H1 (cell line): ENCODE measurements around the gene BTN2A1. TPM values are rescaled to one million over a fixed set of nuclear protein-coding genes. Genes with fewer than 3 reads are reported as not detected.

Source experiments
- CTCF ChIA-PET: fragments of 300-600 bp; sonication (Branson Sonifier 250); formaldehyde crosslinking; loops from one replicate; lab custom pipeline; 2021; ENCODE audit not compliant: partially characterized antibody; lab: Charles Lee
- POLR2A ChIA-PET: fragments of 300-600 bp; sonication (Branson Sonifier 250); formaldehyde crosslinking; loops from one replicate; lab custom pipeline; 2021; ENCODE audit warnings: inconsistent platforms; ENCODE audit not compliant: partially characterized antibody; lab: Charles Lee
- DNase-seq, 2 experiments: peaks; one replicate each; pipeline versions ENCODE4 v3.0.0 to v3.0.0-alpha.2; 2010 to 2022; ENCODE audit warnings: low spot score in 2 of 2, low read depth in 1 of 2, mixed read lengths in 1 of 2
- FAIRE-seq: peaks from 2 replicates; lab custom pipeline; 2011; peaks lifted over from hg19 to GRCh38; lab: Jason Lieb, UNC
- H2AFZ ChIP-seq: 2 replicates; pipeline ENCODE4 v1.8.1; 2012; ENCODE audit warnings: low read length, inconsistent platforms
- H2AK5ac ChIP-seq: 2 replicates; pipeline ENCODE4 v1.6.1; 2013; ENCODE audit warnings: low read depth, low read length
- H2BK120ac ChIP-seq: replicated peaks from 2 replicates; pipeline ENCODE3; 2013; ENCODE audit warnings: low read depth, low read length, inconsistent platforms
- H2BK12ac ChIP-seq: 2 replicates; pipeline ENCODE4 v1.6.1; 2013; ENCODE audit warnings: low read depth, low read length
- H2BK15ac ChIP-seq: 2 replicates; pipeline ENCODE4 v1.6.1; 2013; ENCODE audit warnings: low read length
- H2BK20ac ChIP-seq: 2 replicates; pipeline ENCODE4 v1.6.1; 2013; ENCODE audit warnings: low read length
- H2BK5ac ChIP-seq: 2 replicates; pipeline ENCODE4 v1.6.1; 2013; ENCODE audit warnings: low read depth, low read length
- H3K14ac ChIP-seq: 2 replicates; pipeline ENCODE4 v1.6.1; 2013; ENCODE audit warnings: inconsistent platforms; ENCODE audit not compliant: insufficient read length
- H3K18ac ChIP-seq: 2 replicates; pipeline ENCODE4 v1.6.1; 2013; ENCODE audit warnings: low read length; ENCODE audit errors: extremely low read depth
- H3K23ac ChIP-seq: 2 replicates; pipeline ENCODE4 v1.6.1; 2013; ENCODE audit warnings: inconsistent platforms; ENCODE audit not compliant: insufficient read length
- H3K23me2 ChIP-seq: 2 replicates; pipeline ENCODE4 v1.6.1; 2013; ENCODE audit warnings: low read depth, low read length
- H3K27ac ChIP-seq: 2 replicates; pipeline ENCODE4 v1.6.1; 2011; ENCODE audit warnings: low read depth, low read length, inconsistent platforms
- H3K27me3 ChIP-seq, 4 experiments: replicated peaks in 1 of 4; 1 replicate in 1 of 4; 2 replicates in 3 of 4; pipeline versions ENCODE4 v1.6.1 to v1.8.1; 2011 to 2013; ENCODE audit warnings: low read length in 3 of 4, mild to moderate bottlenecking in 3 of 4, inconsistent platforms in 2 of 4, mixed read lengths in 2 of 4, moderate library complexity in 1 of 4; ENCODE audit not compliant: control insufficient read depth in 3 of 4, insufficient read depth in 3 of 4; ENCODE audit errors: extremely low read depth in 1 of 4
- H3K36me3 ChIP-seq, 4 experiments: 2 replicates each; pipeline versions ENCODE4 v1.6.1 to v1.8.1; 2011 to 2013; ENCODE audit warnings: mild to moderate bottlenecking in 4 of 4, low read length in 3 of 4, moderate library complexity in 2 of 4, control low read depth in 1 of 4, inconsistent platforms in 1 of 4; ENCODE audit not compliant: insufficient read depth in 4 of 4, control insufficient read depth in 2 of 4
- H3K4ac ChIP-seq: replicated peaks from 2 replicates; pipeline ENCODE3; 2013; ENCODE audit warnings: low read length, low read depth, mixed read lengths, inconsistent platforms; ENCODE audit not compliant: insufficient read length
- H3K4me1 ChIP-seq, 4 experiments: replicated peaks in 1 of 4; 1 replicate in 1 of 4; 2 replicates in 3 of 4; pipeline versions ENCODE4 v1.6.1 to v1.8.1; 2011 to 2013; ENCODE audit warnings: low read length in 3 of 4, inconsistent platforms in 2 of 4, mixed read lengths in 1 of 4; ENCODE audit not compliant: insufficient read depth in 4 of 4, control insufficient read depth in 3 of 4
- H3K4me2 ChIP-seq, 2 experiments: 2 replicates each; pipeline versions ENCODE4 v1.6.1 to v1.8.1; 2011 to 2013; ENCODE audit warnings: low read depth in 2 of 2, low read length in 2 of 2, control low read depth in 1 of 2, inconsistent platforms in 1 of 2, mild to moderate bottlenecking in 1 of 2; ENCODE audit not compliant: insufficient read depth in 1 of 2
- H3K4me3 ChIP-seq, 4 experiments: fragments of 200-600, 300-600 bp in 1 of 4; sonication (generic), shearing (Covaris generic), sonication (Bioruptor Twin) in 1 of 4; 2 replicates each; pipeline versions ENCODE4 v1.5.1 to v1.8.1; 2011 to 2016; ENCODE audit warnings: low read length in 4 of 4, low read depth in 3 of 4, control low read depth in 2 of 4, inconsistent platforms in 2 of 4, mild to moderate bottlenecking in 2 of 4, mixed read lengths in 1 of 4, moderate library complexity in 1 of 4; ENCODE audit not compliant: insufficient read depth in 2 of 4; ENCODE audit errors: extremely low read depth in 1 of 4
- H3K56ac ChIP-seq: replicated peaks from 2 replicates; pipeline ENCODE3; 2013; ENCODE audit warnings: low read depth, mild to moderate bottlenecking, mixed read lengths, low read length, inconsistent platforms; ENCODE audit not compliant: insufficient read length
- H3K79me1 ChIP-seq: 2 replicates; pipeline ENCODE4 v1.6.1; 2013; ENCODE audit warnings: low read depth, low read length, control low read depth
- H3K79me2 ChIP-seq, 2 experiments: 2 replicates each; pipeline versions ENCODE4 v1.6.1 to v1.8.1; 2012 to 2013; ENCODE audit warnings: low read length in 2 of 2, mild to moderate bottlenecking in 2 of 2, inconsistent platforms in 1 of 2; ENCODE audit not compliant: insufficient read depth in 2 of 2, control insufficient read depth in 1 of 2
- H3K9ac ChIP-seq, 4 experiments: replicated peaks in 1 of 4; 1 replicate in 1 of 4; 2 replicates in 3 of 4; pipeline versions ENCODE4 v1.6.1 to v1.8.1; 2011 to 2013; ENCODE audit warnings: low read depth in 3 of 4, low read length in 3 of 4, control low read depth in 2 of 4, mild to moderate bottlenecking in 2 of 4, moderate library complexity in 2 of 4, inconsistent platforms in 1 of 4; ENCODE audit errors: extremely low read depth in 1 of 4
- H3K9me3 ChIP-seq, 2 experiments: 2 replicates each; pipeline versions ENCODE4 v1.6.1 to v1.8.1; 2012 to 2013; ENCODE audit warnings: mild to moderate bottlenecking in 2 of 2, moderate library complexity in 2 of 2, control low read depth in 1 of 2, inconsistent platforms in 1 of 2, low read depth in 1 of 2, low read length in 1 of 2, mixed read lengths in 1 of 2; ENCODE audit not compliant: insufficient read depth in 2 of 2
- H4K20me1 ChIP-seq, 2 experiments: replicated peaks in 1 of 2; 2 replicates each; pipeline versions ENCODE3 to v1.8.1; 2011 to 2013; ENCODE audit warnings: inconsistent platforms in 2 of 2, low read length in 2 of 2, mild to moderate bottlenecking in 1 of 2; ENCODE audit not compliant: insufficient read depth in 2 of 2, control insufficient read depth in 1 of 2
- H4K5ac ChIP-seq: 2 replicates; pipeline ENCODE4 v1.6.1; 2013; ENCODE audit warnings: low read length, low read depth, mixed read lengths, inconsistent platforms; ENCODE audit not compliant: insufficient read length
- H4K8ac ChIP-seq: 2 replicates; pipeline ENCODE4 v1.8.0; 2013; ENCODE audit warnings: mild to moderate bottlenecking, moderate library complexity, low read length, inconsistent platforms; ENCODE audit not compliant: insufficient read depth; ENCODE audit errors: extremely low read depth
- H4K91ac ChIP-seq: replicated peaks from 2 replicates; pipeline ENCODE3; 2013; ENCODE audit warnings: low read length, mixed read lengths, inconsistent platforms; ENCODE audit not compliant: insufficient read length
- ATF3 ChIP-seq: IDR thresholded peaks from 2 replicates; pipeline ENCODE4 v1.6.1; 2011; ENCODE audit warnings: low read depth, mild to moderate bottlenecking, low read length; ENCODE audit not compliant: insufficient read depth
- CHD1 ChIP-seq: IDR thresholded peaks from 2 replicates; pipeline ENCODE4 v1.6.1; 2012; ENCODE audit warnings: low read depth, low read length, improper control_type of control experiment
- CREB1 ChIP-seq: IDR thresholded peaks from 2 replicates; pipeline ENCODE4 v1.6.1; 2012; ENCODE audit warnings: inconsistent platforms
- CTBP2 ChIP-seq: IDR thresholded peaks from 2 replicates; pipeline ENCODE4 v1.7.0; 2011; ENCODE audit warnings: borderline replicate concordance, mild to moderate bottlenecking, moderate library complexity, mixed read lengths, low read length; ENCODE audit not compliant: insufficient read depth, insufficient read length
- EGR1 ChIP-seq: IDR thresholded peaks from 2 replicates; pipeline ENCODE4 v1.6.1; 2011; ENCODE audit warnings: low read depth, low read length, borderline replicate concordance
- GABPA ChIP-seq: IDR thresholded peaks from 2 replicates; pipeline ENCODE4 v1.6.1; 2011; ENCODE audit warnings: mild to moderate bottlenecking, low read length, moderate library complexity, borderline replicate concordance; ENCODE audit not compliant: insufficient read depth
- HDAC2 ChIP-seq, 2 experiments: fragments of 300-600 bp in 1 of 2; sonication (generic) in 1 of 2; IDR thresholded peaks; 2 replicates each; pipeline ENCODE4 v1.6.1; 2011 to 2012; ENCODE audit warnings: low read depth in 2 of 2, low read length in 2 of 2, mild to moderate bottlenecking in 2 of 2, moderate library complexity in 2 of 2, borderline replicate concordance in 1 of 2, inconsistent platforms in 1 of 2
- POLR2A ChIP-seq, 2 experiments: IDR thresholded peaks; 1 replicate in 1 of 2; 2 replicates in 1 of 2; pipeline ENCODE4 v1.6.1; 2011; ENCODE audit warnings: low read depth in 2 of 2, low read length in 2 of 2, mild to moderate bottlenecking in 2 of 2; ENCODE audit errors: control extremely low read depth in 1 of 2
- POLR2AphosphoS5 ChIP-seq: IDR thresholded peaks from 2 replicates; pipeline ENCODE4 v1.6.1; 2011; ENCODE audit warnings: low read depth, low read length
- SIN3A ChIP-seq, 2 experiments: IDR thresholded peaks in 1 of 2; conservative IDR thresholded peaks in 1 of 2; 2 replicates each; pipeline ENCODE4 v1.6.1; 2011 to 2012; ENCODE audit warnings: low read length in 2 of 2, improper control_type of control experiment in 1 of 2, low read depth in 1 of 2, mild to moderate bottlenecking in 1 of 2
- SIRT6 ChIP-seq: IDR thresholded peaks from one replicate; pipeline ENCODE4 v1.7.1; 2012; ENCODE audit warnings: low read length, inconsistent platforms
- TAF1 ChIP-seq: IDR thresholded peaks from 2 replicates; pipeline ENCODE4 v1.6.1; 2011; ENCODE audit warnings: mild to moderate bottlenecking, low read depth, low read length
- TEAD4 ChIP-seq: IDR thresholded peaks from 2 replicates; pipeline ENCODE4 v1.6.1; 2012; ENCODE audit warnings: low read depth, low read length, inconsistent platforms, mixed read lengths
- USF2 ChIP-seq: IDR thresholded peaks from 2 replicates; pipeline ENCODE4 v1.6.1; 2011; ENCODE audit warnings: low read length, improper control_type of control experiment
- WGBS, 2 experiments: shearing (Covaris generic) in 1 of 2; methylation state at CpG; one replicate each; pipeline versions ENCODE4 v1.1.6 to v1.1.7; 2013 to 2015; ENCODE audit warnings: low lambda C conversion rate in 2 of 2, mixed read lengths in 2 of 2, inconsistent platforms in 1 of 2, low coverage in 1 of 2, missing lambda C conversion rate in 1 of 2; ENCODE audit not compliant: insufficient replicate concordance in 2 of 2, insufficient coverage in 1 of 2, insufficient read length in 1 of 2; ENCODE audit errors: extremely low coverage in 1 of 2, missing lambda C conversion rate in 1 of 2; 5-methylcytosine and 5-hydroxymethylcytosine counted together
- polyA plus RNA-seq, 7 experiments: library from polyadenylated mRNA; depleted of rRNA in 3 of 7; stranded (reverse) in 5 of 7; unstranded in 2 of 7; fragments of >200 nt in 5 of 7; fragments of 200-250 nt in 2 of 7; gene quantifications; 1 replicate in 5 of 7; 2 replicates in 1 of 7; 4 replicates in 1 of 7; pipeline versions ENCODE4 v1.2.1 to v1.2.3, GENCODE V29; 2011 to 2013; ENCODE audit warnings: missing spikeins in 2 of 7, mixed read lengths in 2 of 7
- total RNA-seq: library from RNA; stranded (reverse); fragmentation: NEBNext Ultra II Directional; extraction: Animal tissue kit (Norgen Biotek cat#: 25700); gene quantifications from 2 replicates; pipeline ENCODE4 v1.2.1, GENCODE V29; 2021

BTN2A1 gene
- total and polyA plus RNA-seq, 2 of the 8 experiments (the other 6 are each of a cell fraction or from before 2014, with no cell fraction given): 8.7 to 11.0 TPM

- H4K8ac ChIP-seq: no peak overlapping the region
- H3K27me3 ChIP-seq: no peaks in the 10 kb centered on the region
- H4K91ac ChIP-seq: no peak overlapping the region
- H3K4me2 ChIP-seq: no peak overlapping the region
- no peak overlapping the region for H2AFZ ChIP-seq
- H3K56ac ChIP-seq: no peak overlapping the region
- no peaks in the 10 kb centered on the region for H3K79me1 ChIP-seq
- CTCF ChIA-PET: no interaction called here
- no peaks in the 10 kb centered on the region for H3K79me2 ChIP-seq
- no peaks in the 10 kb centered on the region for H4K20me1 ChIP-seq
- no peaks in the 10 kb centered on the region for H3K23me2 ChIP-seq
- no peak overlapping the region for H2BK20ac ChIP-seq
- no peak overlapping the region for H3K14ac ChIP-seq
- no peaks in the 10 kb centered on the region for H3K4me1 ChIP-seq
- H2AK5ac ChIP-seq: no peak overlapping the region
- DNase-seq (no peak), FAIRE-seq (no peak)
- no peak overlapping the region for H3K27ac ChIP-seq
- H3K18ac ChIP-seq: no peak overlapping the region
- no peak overlapping the region for H2BK120ac ChIP-seq
- H3K36me3 ChIP-seq: no peaks in the 10 kb centered on the region
- no peak overlapping the region for H3K23ac ChIP-seq
- POLR2A ChIA-PET: no interaction called here
- no peak overlapping the region for H2BK12ac ChIP-seq
- H3K4me3 ChIP-seq: no peak overlapping the region
- no peak overlapping the region for H3K9ac ChIP-seq
- peaks cover under 1 to 3% of the 10 kb centered on the region in 2 experiments; a peak in 1 of 4 replicates for H3K9me3 ChIP-seq
- H3K4ac ChIP-seq: no peak overlapping the region
- no peak overlapping the region for H2BK5ac ChIP-seq
- no peak overlapping the region for H2BK15ac ChIP-seq
- WGBS, 2 experiments: 87% methylated on average over 5 of the region's 5 CpGs; no CpG with 5 or more reads in 1 of the 2 experiments
- no peak overlapping the region for H4K5ac ChIP-seq
- TF ChIP-seq SIN3A (conservative IDR thresholded peaks at IDR 0.05 in 1 of 2, IDR thresholded peaks at IDR 0.05 in 1 of 2; ENCODE audit: low read depth in 1 of 2, low read length in 2 of 2) (no peak), TEAD4 (no peak), POLR2AphosphoS5 (no peak), EGR1 (no peak), HDAC2 (IDR thresholded peaks at IDR 0.05; ENCODE audit: borderline replicate concordance in 1 of 2, low read depth in 2 of 2, low read length in 2 of 2) (no peak), SIRT6 (no peak), TAF1 (no peak), USF2 (no peak), CREB1 (no peak), ATF3 (no peak), POLR2A (IDR thresholded peaks at IDR 0.05; ENCODE audit: control extremely low read depth in 1 of 2, low read depth in 2 of 2, low read length in 2 of 2) (no peak), CTBP2 (no peak), CHD1 (no peak), GABPA (no peak)
Measured at GRCh38 chr6:26486358-26486757, 28.6 kb downstream of the BTN2A1 start.
